Thoracic aorta (tissue), 2 donors: ENCODE measurements around the gene CD69. TPM values are rescaled to one million over a fixed set of nuclear protein-coding genes. Genes with fewer than 3 reads are reported as not detected.

Experiments
- ATAC-seq: fragments of 150-250 bp; one replicate; pipeline ENCODE4 v1.8.0; 2017; ENCODE audit warnings: low read depth; ENCODE audit not compliant: insufficient number of reproducible peaks, low FRiP score
- DNase-seq: peaks from one replicate; pipeline ENCODE4 v3.0.0-alpha.2; 2020; ENCODE audit warnings: low spot score
- H3K27ac ChIP-seq, 2 donors: fragments of 200-600 bp; sonication (generic); 1 replicate in 1 of 2; 2 replicates in 1 of 2; pipeline ENCODE4 v1.5.1; 2016; ENCODE audit warnings: mild to moderate bottlenecking in 2 of 2, moderate library complexity in 2 of 2
- H3K27me3 ChIP-seq: fragments of 200-600 bp; sonication (generic); replicated peaks from 2 replicates; pipeline ENCODE4 v1.6.0; 2016; ENCODE audit warnings: mild to moderate bottlenecking; ENCODE audit not compliant: insufficient read depth
- H3K36me3 ChIP-seq: fragments of 200-600 bp; sonication (generic); one replicate; pipeline ENCODE4 v1.5.1; 2016
- H3K4me1 ChIP-seq, 2 donors: fragments of 200-600 bp; sonication (generic); 1 replicate in 1 of 2; 2 replicates in 1 of 2; pipeline versions ENCODE4 v1.5.1 to v1.6.0; 2016; ENCODE audit warnings: low read depth in 2 of 2, mild to moderate bottlenecking in 1 of 2; ENCODE audit not compliant: control insufficient read depth in 1 of 2
- H3K4me3 ChIP-seq: fragments of 200-600 bp; sonication (generic); 2 replicates; pipeline ENCODE4 v1.5.1; 2016; ENCODE audit warnings: mild to moderate bottlenecking
- H3K9me3 ChIP-seq: fragments of 200-600 bp; sonication (generic); 2 replicates; pipeline ENCODE4 v1.5.1; 2016
- CTCF ChIP-seq: fragments of 200-600 bp; sonication (generic); IDR thresholded peaks from one replicate; pipeline ENCODE4 v1.5.1; 2019; ENCODE audit warnings: antibody characterized with exemption
- total RNA-seq, 2 donors: library from RNA; depleted of rRNA; stranded (reverse); fragments of >200 nt; gene quantifications; one replicate each; pipeline versions ENCODE4 v1.1.0 to v1.2.3, GENCODE V29; 2016

The CD69 gene
- total RNA-seq, 2 donors from 2014 or later = 5.8 to 40.3 TPM

- H3K4me3 ChIP-seq = no peak overlapping the region
- H3K27me3 ChIP-seq = no peaks in the 10 kb centered on the region
- H3K4me1 ChIP-seq = no peaks in the 10 kb centered on the region
- no peak for TF ChIP-seq CTCF
- no peak for DNase-seq
- no peaks in the 10 kb centered on the region for H3K36me3 ChIP-seq
- no peaks in the 10 kb centered on the region for H3K9me3 ChIP-seq
- ATAC-seq = no peak
- H3K27ac ChIP-seq = no peak overlapping the region
Observed at GRCh38 chr12:9795945-9796344, 35.2 kb upstream of the CD69 start.

DNA sequence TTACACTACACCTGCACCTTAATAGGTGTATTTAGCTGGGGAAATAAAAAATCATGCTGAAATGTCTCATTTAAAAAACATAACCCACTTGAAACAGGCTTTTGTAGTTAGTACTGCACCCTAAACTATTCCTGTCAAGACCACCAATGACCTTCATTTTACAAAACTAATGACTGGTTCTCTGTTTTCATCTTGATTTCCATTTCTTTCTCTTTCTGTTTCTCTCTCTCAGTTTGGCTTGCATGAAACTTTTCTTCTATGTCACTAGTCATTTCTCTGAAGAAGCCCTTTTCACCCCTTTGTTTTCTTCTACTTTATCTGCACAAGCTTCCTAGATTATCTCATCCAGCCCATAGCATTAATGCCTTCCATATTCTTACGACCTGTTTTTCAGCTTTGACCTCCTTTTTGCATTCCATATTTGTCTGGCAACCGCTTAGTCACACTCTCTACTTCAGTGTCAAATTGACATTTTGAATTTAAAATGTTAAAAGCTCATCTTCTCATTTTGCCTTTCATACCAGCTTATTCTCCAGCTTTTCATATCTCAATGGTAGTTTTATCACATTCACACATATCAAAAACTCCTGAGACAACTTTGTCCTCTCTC is 33.9 kb upstream of the CD69 start:
- ATAC-seq (no peak), DNase-seq (no peak)
- no peaks in the 10 kb centered on the region for H3K27me3 ChIP-seq

GRCh38 chr12:9793779-9794395 is 33.2 kb upstream of the CD69 start:
- Histone ChIP-seq H3K36me3 (no peaks in the 10 kb centered on the region), H3K4me3 (no peak overlapping the region), H3K9me3 (no peaks in the 10 kb centered on the region), H3K27ac (no peak overlapping the region), H3K4me1 (no peaks in the 10 kb centered on the region), H3K27me3 (no peaks in the 10 kb centered on the region)
- TF ChIP-seq CTCF = no peak
- DNase-seq (no peak), ATAC-seq (no peak)

More for the DNA sequence above, 33.9 kb upstream of the CD69 start:
- no peaks in the 10 kb centered on the region for H3K9me3 ChIP-seq
- H3K36me3 ChIP-seq = no peaks in the 10 kb centered on the region
- H3K27ac ChIP-seq = no peak overlapping the region
- no peak overlapping the region for H3K4me3 ChIP-seq
- H3K4me1 ChIP-seq = no peaks in the 10 kb centered on the region
- no peak for TF ChIP-seq CTCF

- Histone ChIP-seq H3K4me1 (no peaks in the 10 kb centered on the region), H3K9me3 (no peaks in the 10 kb centered on the region), H3K4me3 (no peak overlapping the region), H3K27ac (no peak overlapping the region), H3K36me3 (no peaks in the 10 kb centered on the region), H3K27me3 (no peaks in the 10 kb centered on the region)
- DNase-seq (no peak), ATAC-seq (no peak)
- TF ChIP-seq CTCF = no peak
Observed at GRCh38 chr12:9792961-9793617, 32.4 kb upstream of the CD69 start.

DNA sequence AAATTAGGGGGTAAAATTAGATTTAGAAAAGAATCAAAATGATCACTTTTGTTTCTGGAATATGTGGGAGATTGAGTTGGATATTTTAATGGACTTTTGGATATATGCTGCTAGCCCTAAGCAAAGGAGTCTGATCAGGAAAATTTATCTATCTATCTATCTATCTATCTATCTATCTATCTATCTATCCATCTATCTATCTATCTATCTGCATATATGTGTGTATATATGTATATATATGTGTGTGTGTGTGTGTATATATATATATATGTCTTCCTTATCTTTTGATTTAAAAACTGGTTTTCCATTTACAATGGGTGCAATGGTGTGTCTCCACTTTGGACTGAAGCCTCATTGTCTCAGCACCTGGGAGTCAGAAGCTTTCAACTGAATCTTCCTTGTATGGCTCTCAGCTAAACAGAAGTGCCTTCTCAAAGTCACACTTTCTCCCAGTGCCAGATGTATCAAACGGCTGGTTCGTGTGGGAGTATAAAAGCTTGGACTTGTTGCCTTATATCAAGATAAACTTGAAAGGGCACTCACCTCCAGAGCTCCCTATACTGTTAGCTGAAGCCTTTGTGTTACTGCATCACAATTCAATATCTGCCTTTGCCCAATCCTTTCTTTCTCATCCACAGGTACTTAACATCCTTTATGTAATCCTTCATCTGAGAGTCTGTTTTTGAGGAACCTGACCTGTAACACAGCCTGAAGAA is 31.6 kb upstream of the CD69 start:
- ATAC-seq (no peak), DNase-seq (no peak)
- TF ChIP-seq CTCF = no peak
- H3K27ac ChIP-seq = no peak overlapping the region
- no peak overlapping the region for H3K4me3 ChIP-seq
- H3K27me3 ChIP-seq = no peaks in the 10 kb centered on the region
- H3K36me3 ChIP-seq = no peaks in the 10 kb centered on the region
- H3K9me3 ChIP-seq = no peaks in the 10 kb centered on the region
- no peaks in the 10 kb centered on the region for H3K4me1 ChIP-seq
